GM13976 (cell line): ENCODE measurements around the gene CRYAB.
A peak's percentile ranks its signal among the peaks of the same experiment; 100 is the strongest.

ENCODE experiments used
- DNase-seq: peaks from one replicate; pipeline ENCODE4 v3.0.0; 2012; ENCODE audit warnings: low spot score
- in situ Hi-C: fragments of 300-500 bp; cut with MboI; formaldehyde crosslinking; loops from one replicate; pipeline ENCODE4 v1.12.0; 2022; ENCODE audit warnings: low sequenced_read_pairs, mixed read lengths, inconsistent platforms; ENCODE audit not compliant: unreplicated experiment
- TF ChIP-seq, protein P1 (sequence below): IDR thresholded peaks from 2 replicates; pipeline ENCODE4 v1.5.1; 2012; ENCODE audit warnings: borderline replicate concordance, mild to moderate bottlenecking; ENCODE audit not compliant: insufficient read depth; ENCODE audit errors: extremely low read depth, missing control alignments, control extremely low read depth

CRYAB gene

DNA sequence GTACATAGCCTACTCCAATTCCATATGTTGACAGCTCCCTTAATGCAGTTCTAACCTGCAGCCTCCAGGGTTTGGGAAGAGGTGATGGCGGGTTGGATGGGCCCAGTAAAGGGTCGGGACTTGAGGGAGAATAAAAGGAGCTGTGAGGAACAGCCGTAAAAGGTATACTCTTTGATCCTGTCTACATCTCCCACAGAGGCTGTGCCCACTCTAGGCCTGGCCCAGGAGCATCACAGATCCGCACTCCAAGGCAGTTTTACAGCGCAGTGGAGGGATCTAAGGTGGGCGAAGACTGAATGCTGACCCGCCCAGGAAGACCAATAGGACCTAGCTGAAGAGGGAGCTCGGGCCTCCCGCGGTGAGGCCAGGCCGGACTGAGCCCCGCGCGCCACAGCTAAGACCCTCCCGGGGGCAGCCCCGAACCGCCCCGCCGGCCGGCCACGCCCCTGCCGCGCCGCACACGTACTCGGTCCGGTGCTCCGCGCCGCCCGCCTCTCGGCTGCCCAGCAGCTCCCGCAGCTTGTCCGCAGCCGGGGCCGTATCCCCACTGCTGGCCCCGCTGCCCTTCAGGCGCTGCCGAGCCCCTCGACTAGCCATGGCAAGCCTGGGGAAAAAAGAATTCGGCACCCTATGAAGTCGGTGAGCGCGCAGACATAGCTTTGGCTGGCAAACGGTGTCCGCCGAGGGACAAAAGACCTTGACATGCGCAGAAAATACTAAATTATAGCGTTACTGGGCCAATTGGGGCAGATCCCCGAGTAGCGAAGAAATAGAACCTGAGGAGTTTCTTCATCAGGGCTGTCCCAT is 40.5 kb downstream of the CRYAB start, which contains the start of gene ALG9:
Gene ALG9, minus strand, starts transcription at position 696 of the 807 bp plus-strand sequence. Its CDS starts 99 bp downstream, at position 597.
- TF ChIP-seq, protein P1, sequence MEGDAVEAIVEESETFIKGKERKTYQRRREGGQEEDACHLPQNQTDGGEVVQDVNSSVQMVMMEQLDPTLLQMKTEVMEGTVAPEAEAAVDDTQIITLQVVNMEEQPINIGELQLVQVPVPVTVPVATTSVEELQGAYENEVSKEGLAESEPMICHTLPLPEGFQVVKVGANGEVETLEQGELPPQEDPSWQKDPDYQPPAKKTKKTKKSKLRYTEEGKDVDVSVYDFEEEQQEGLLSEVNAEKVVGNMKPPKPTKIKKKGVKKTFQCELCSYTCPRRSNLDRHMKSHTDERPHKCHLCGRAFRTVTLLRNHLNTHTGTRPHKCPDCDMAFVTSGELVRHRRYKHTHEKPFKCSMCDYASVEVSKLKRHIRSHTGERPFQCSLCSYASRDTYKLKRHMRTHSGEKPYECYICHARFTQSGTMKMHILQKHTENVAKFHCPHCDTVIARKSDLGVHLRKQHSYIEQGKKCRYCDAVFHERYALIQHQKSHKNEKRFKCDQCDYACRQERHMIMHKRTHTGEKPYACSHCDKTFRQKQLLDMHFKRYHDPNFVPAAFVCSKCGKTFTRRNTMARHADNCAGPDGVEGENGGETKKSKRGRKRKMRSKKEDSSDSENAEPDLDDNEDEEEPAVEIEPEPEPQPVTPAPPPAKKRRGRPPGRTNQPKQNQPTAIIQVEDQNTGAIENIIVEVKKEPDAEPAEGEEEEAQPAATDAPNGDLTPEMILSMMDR = no peak
- in situ Hi-C loops = no loop called here
- DNase-seq = peak; percentile 89

GRCh38 chr11:111870522-111870885 is 41.1 kb downstream of the CRYAB start:
- TF ChIP-seq, protein P1 = no peak
- in situ Hi-C loops = no loop called here
- DNase-seq = no peak

GRCh38 chr11:111870113-111870512 is 41.5 kb downstream of the CRYAB start:
- TF ChIP-seq, protein P1 = no peak
- in situ Hi-C loops = no loop called here
- no peak for DNase-seq

GRCh38 chr11:111860257-111860656 is 51.3 kb downstream of the CRYAB start:
- TF ChIP-seq, protein P1 = no peak
- no peak for DNase-seq
- in situ Hi-C loops = no loop called here
